ENCODE results near the gene MAP3K13.

GRCh38 chr3:185517387-185518130 is 154.6 kb downstream of the MAP3K13 start:
- TF ChIP-seq CTCF (IDR thresholded peaks at IDR 0.05; ENCODE audit: low read depth, low read length, poor library complexity, severe bottlenecking) (no peak), EZH2phosphoT487 (IDR thresholded peaks at IDR 0.05; ENCODE audit: borderline replicate concordance, low read length) (no peak)

All from DOHH2 (cell line).